Coronary artery (tissue), 2 donors: ENCODE measurements around the gene QPCTL.
"Not testable (repeated sequence)": the region's sequence is repeated elsewhere in the genome, so short reads cannot be mapped to it uniquely, and the experiment has no call there.

ENCODE experiments used
- DNase-seq: peaks from one replicate; pipeline ENCODE4 v3.0.0-alpha.2; 2017; ENCODE audit warnings: low spot score
- H3K27ac ChIP-seq, 2 donors: fragments of 200-600 bp; sonication (generic); one replicate each; pipeline ENCODE4 v1.5.1; 2016 to 2019
- H3K4me3 ChIP-seq: fragments of 200-600 bp; sonication (generic); 2 replicates; pipeline ENCODE4 v1.5.1; 2016; ENCODE audit warnings: mild to moderate bottlenecking, moderate library complexity
- CTCF ChIP-seq: fragments of 200-600 bp; sonication (generic); IDR thresholded peaks from one replicate; pipeline ENCODE4 v1.5.1; 2019; ENCODE audit warnings: antibody characterized with exemption

The QPCTL gene

GRCh38 chr19:45677351-45678230 is 14.9 kb upstream of the QPCTL start:
- DNase-seq: no peak
- Histone ChIP-seq H3K27ac (no peak overlapping the region), H3K4me3 (peak overlapping the region; percentile 54)
- no peak for TF ChIP-seq CTCF

- TF ChIP-seq CTCF: peak; percentile 92
- peak overlapping the region; percentile 69 to 75 for H3K27ac ChIP-seq
- peak; percentile 92 for DNase-seq
- H3K4me3 ChIP-seq: peak overlapping the region; percentile 63
Measured at GRCh38 chr19:45681391-45682015, 11.0 kb upstream of the QPCTL start.

GRCh38 chr19:45682117-45682516 is 10.3 kb upstream of the QPCTL start:
- TF ChIP-seq CTCF: no peak
- H3K27ac ChIP-seq: peak overlapping the region; percentile 69 to 75
- DNase-seq: no peak
- H3K4me3 ChIP-seq: peak overlapping the region; percentile 63

- no peak for DNase-seq
- no peak for TF ChIP-seq CTCF
- Histone ChIP-seq H3K27ac (no peak overlapping the region), H3K4me3 (no peak overlapping the region)
Measured at GRCh38 chr19:45682908-45683307, 9.6 kb upstream of the QPCTL start.

- not testable (repeated sequence) for DNase-seq, H3K27ac ChIP-seq, H3K4me3 ChIP-seq
Measured at GRCh38 chr19:45685045-45685444, 7.4 kb upstream of the QPCTL start.

GRCh38 chr19:45687599-45687998 is 4.9 kb upstream of the QPCTL start:
- no peak for DNase-seq
- Histone ChIP-seq H3K27ac (no peak overlapping the region), H3K4me3 (no peak overlapping the region)
- no peak for TF ChIP-seq CTCF

- peak within 1 kb of the TSS; percentile 94 to 97 for H3K27ac ChIP-seq
- TF ChIP-seq CTCF: no peak
- peak; percentile 94 for DNase-seq
- H3K4me3 ChIP-seq: peak within 1 kb of the TSS; percentile 85
Measured at GRCh38 chr19:45691516-45692186, 815 bp upstream of the QPCTL start, which contains the start of gene SNRPD2. Gene SNRPD2, minus strand, starts transcription at chr19:45691953. Its CDS starts 65 bp downstream, at chr19:45691888.
